Measurements from ENCODE around the gene UCHL5. TPM values are rescaled to one million over a fixed set of nuclear protein-coding genes. Genes with fewer than 3 reads are reported as not detected.

Gene UCHL5
- total and polyA plus RNA-seq, 2 of the 13 experiments (the other 11 are each of a cell fraction or from before 2014, with no cell fraction given): 18.2 to 44.1 TPM

- no peak for TF ChIP-seq CSRNP1 (CRISPR knock-in tag; IDR thresholded peaks at IDR 0.05)
- 0 out of 2 replicates have a peak, but pooled peaks have one; percentile 36 for TF ChIP-seq THAP11 (CRISPR knock-in tag; IDR thresholded peaks at IDR 0.05)
- TF ChIP-seq ETV5 (CRISPR knock-in tag; IDR thresholded peaks at IDR 0.05; ENCODE audit: borderline replicate concordance): peak; percentile 68; the same call in 1 of the 2 replicates
- TF ChIP-seq ZNF678 (CRISPR knock-in tag; IDR thresholded peaks at IDR 0.05): no peak
- no peak for TF ChIP-seq PHF21A (CRISPR knock-in tag; IDR thresholded peaks at IDR 0.05)
- TF ChIP-seq HNF4G (IDR thresholded peaks at IDR 0.05; ENCODE audit: borderline replicate concordance, low read depth, low read length): no peak
- no peak for TF ChIP-seq HNF4G (CRISPR knock-in tag; IDR thresholded peaks at IDR 0.05; ENCODE audit: borderline replicate concordance, low read depth)
- 0 out of 2 replicates have a peak, but pooled peaks have one; percentile 35 for TF ChIP-seq ZNF737 (CRISPR knock-in tag; IDR thresholded peaks at IDR 0.05; ENCODE audit: borderline replicate concordance)
- TF ChIP-seq ZNF709 (CRISPR knock-in tag; IDR thresholded peaks at IDR 0.05): peak; percentile 86; the same call in 1 of the 2 replicates
- TF ChIP-seq ZNF468 (CRISPR knock-in tag; IDR thresholded peaks at IDR 0.05): no peak
- TF ChIP-seq ZBTB33 (CRISPR knock-in tag; IDR thresholded peaks at IDR 0.05): no peak
- no peak for TF ChIP-seq ZC3H13 (CRISPR knock-in tag; IDR thresholded peaks at IDR 0.05)
- TF ChIP-seq ZNF44 (CRISPR knock-in tag; IDR thresholded peaks at IDR 0.05): no peak
- no peak for TF ChIP-seq SIX1 (CRISPR knock-in tag; IDR thresholded peaks at IDR 0.05; ENCODE audit: borderline replicate concordance)
- no peak for TF ChIP-seq JUN (CRISPR knock-in tag; IDR thresholded peaks at IDR 0.05)
- TF ChIP-seq DRAP1 (CRISPR knock-in tag; IDR thresholded peaks at IDR 0.05): peak; percentile 25; the same call in 1 of the 2 replicates
- no peak for TF ChIP-seq ZFP91 (CRISPR knock-in tag; IDR thresholded peaks at IDR 0.05; ENCODE audit: borderline replicate concordance)
- 0 out of 2 replicates have a peak, but pooled peaks have one; percentile 54 for TF ChIP-seq ZNF674 (CRISPR knock-in tag; IDR thresholded peaks at IDR 0.05; ENCODE audit: low read depth)
- TF ChIP-seq SALL1 (CRISPR knock-in tag; IDR thresholded peaks at IDR 0.05): peak; percentile 14; the same call in 1 of the 2 replicates
- TF ChIP-seq REXO4 (CRISPR knock-in tag; IDR thresholded peaks at IDR 0.05; ENCODE audit: borderline replicate concordance): 0 out of 2 replicates have a peak, but pooled peaks have one; percentile 33
- 0 out of 2 replicates have a peak, but pooled peaks have one; percentile 11 for TF ChIP-seq FOXO4 (CRISPR knock-in tag; conservative IDR thresholded peaks at IDR 0.05)
These were observed 455 bp downstream of the UCHL5 start (continued) for GRCh38 chr1:193058529-193059281.

Measured in HepG2 (cell line).